Motor neuron (in vitro differentiated cells): ENCODE data around the gene BICRA. TPM values are rescaled to one million over a fixed set of nuclear protein-coding genes. Genes with fewer than 3 reads are reported as not detected.

ENCODE experiments used
- ATAC-seq, 8 experiments: fragments of 200-7000 bp; cut with Tn5 transposase; replicated peaks in 6 of 8; 2 replicates each; pipeline ENCODE4 v1.8.0; 2021; ENCODE audit warnings: mild to moderate bottlenecking in 8 of 8, moderate library complexity in 8 of 8
- H3K27ac ChIP-seq, 2 donors: fragments of 250-450 bp; sonication (Bioruptor Pico); 2 replicates each; pipeline ENCODE4 v1.9.0; 2021; ENCODE audit warnings: antibody characterized with exemption in 2 of 2, mild to moderate bottlenecking in 2 of 2, moderate library complexity in 1 of 2
- H3K4me1 ChIP-seq, 2 donors: fragments of 250-450 bp; sonication (Bioruptor Pico); replicated peaks in 1 of 2; 2 replicates each; pipeline ENCODE4 v1.6.1; 2021; ENCODE audit warnings: antibody characterized with exemption in 2 of 2, mild to moderate bottlenecking in 2 of 2, moderate library complexity in 1 of 2
- H3K4me3 ChIP-seq, 5 donors: fragments of 250-450 bp; sonication (Bioruptor Pico); 2 replicates each; pipeline ENCODE4 v1.9.0; 2021; ENCODE audit warnings: antibody characterized with exemption in 5 of 5, mild to moderate bottlenecking in 5 of 5, moderate library complexity in 4 of 5
- WGBS, 10 experiments: fragments of 450-650 bp; shearing (Covaris generic); methylation state at CpG; one replicate each; pipeline ENCODE4 v1.0.0; 2022; 5-methylcytosine and 5-hydroxymethylcytosine counted together
- in situ Hi-C, 9 experiments: fragments of 400-800 bp; cut with MboI; loops; one replicate each; pipeline ENCODE4 v1.15.0; 2021; ENCODE audit warnings: low sequenced_read_pairs in 9 of 9, low pct_unique_long_range_greater_than_20kb in 2 of 9; ENCODE audit not compliant: unreplicated experiment in 9 of 9
- total RNA-seq, 8 experiments: library from RNA; unstranded; fragments of 300-600 nt; gene quantifications; 2 replicates each; pipeline versions ENCODE4 v1.2.3 to v1.2.4, GENCODE V29; 2022

The BICRA gene
- total RNA-seq, 8 experiments from 2014 or later, result 1.6 to 9.1 (median 5.5) TPM

- no peak for ATAC-seq
- Histone ChIP-seq H3K27ac (no peak overlapping the region), H3K4me3 (no peak overlapping the region), H3K4me1 (peaks cover 0 to 6% of the 10 kb centered on the region in 2 donors)
- no CpG with 5 or more reads among the region's 28 CpGs for WGBS, 10 experiments
- in situ Hi-C loops, result loop anchor here in 3 of 9 experiments (10.0 to 25.0 kb wide), 3 partner anchors 182 to 260 kb away; partner anchors contain the start of gene NAPA (in 1 of the 3)
Observed at GRCh38 chr19:47694466-47695273, 85.7 kb downstream of the BICRA start.

GRCh38 chr19:47695533-47696262 is 86.8 kb downstream of the BICRA start:
- peaks cover 0 to 6% of the 10 kb centered on the region in 2 donors for H3K4me1 ChIP-seq
- no peak for ATAC-seq
- in situ Hi-C loops, result loop anchor here in 3 of 9 experiments (10.0 to 25.0 kb wide), 3 partner anchors 183 to 261 kb away; partner anchors contain the start of gene NAPA (in 1 of the 3)
- H3K4me3 ChIP-seq, result no peak overlapping the region
- 60 to 100% (median 95%) methylated on average over 2 to 9 of the region's 26 CpGs; no CpG with 5 or more reads in 5 of the 10 experiments for WGBS, 10 experiments
- H3K27ac ChIP-seq, result no peak overlapping the region

GRCh38 chr19:47696635-47697034 is 87.7 kb downstream of the BICRA start:
- ATAC-seq, result no peak
- no peak overlapping the region for H3K4me3 ChIP-seq
- H3K4me1 ChIP-seq, result peaks cover 0 to 6% of the 10 kb centered on the region in 2 donors
- in situ Hi-C loops, result loop anchor here in 3 of 9 experiments (10.0 to 25.0 kb wide), 3 partner anchors 184 to 262 kb away; partner anchors contain the start of gene NAPA (in 1 of the 3)
- no peak overlapping the region for H3K27ac ChIP-seq
- no CpG with 5 or more reads among the region's 8 CpGs for WGBS, 10 experiments

DNA sequence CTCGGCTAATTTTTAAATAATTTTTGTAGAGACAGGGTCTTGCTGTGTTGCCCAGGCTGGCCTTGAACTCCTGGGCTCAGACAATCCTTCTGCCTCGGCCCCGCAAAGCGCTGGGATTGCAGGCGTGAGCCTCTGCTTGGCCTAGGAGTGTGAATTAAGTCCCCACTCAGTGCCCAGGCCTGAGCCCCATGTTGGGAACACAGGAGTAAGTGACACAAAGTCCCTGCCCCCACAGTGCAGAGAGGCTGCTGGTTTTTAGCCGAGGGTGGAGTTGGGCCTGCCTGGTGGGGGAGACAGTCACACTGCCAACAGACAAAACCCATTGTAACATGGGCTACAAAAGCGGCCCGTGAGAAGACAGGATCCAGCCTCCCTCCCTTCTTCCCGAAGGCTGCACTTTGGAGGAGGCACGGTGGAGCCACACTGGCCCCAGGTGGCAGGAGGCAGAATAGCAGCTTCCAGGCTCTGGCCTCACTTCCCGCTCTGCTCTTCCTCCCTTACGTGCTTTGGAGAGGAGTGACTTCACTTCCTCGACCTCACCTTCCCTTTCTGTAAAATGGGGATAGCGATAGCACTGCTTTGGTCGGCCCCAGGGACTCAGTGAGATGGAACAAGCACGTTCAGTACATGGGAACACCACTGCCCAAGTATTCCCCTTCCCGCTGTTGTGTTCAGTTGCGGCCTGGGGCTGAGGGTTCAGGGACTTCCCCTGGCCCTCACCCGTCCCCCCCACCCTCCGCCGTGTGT is 89.1 kb downstream of the BICRA start:
- H3K4me1 ChIP-seq, result peaks cover 0 to 6% of the 10 kb centered on the region in 2 donors
- peak overlapping the region in 1 of 2 donors; percentile 65 for H3K27ac ChIP-seq
- 0 to 100% (median 65%) methylated on average over 1 to 5 of the region's 21 CpGs; no CpG with 5 or more reads in 5 of the 10 experiments for WGBS, 10 experiments
- peak; percentile 69 to 94 (median 73) for ATAC-seq
- no peak overlapping the region for H3K4me3 ChIP-seq
- in situ Hi-C loops, result loop anchor here in 3 of 9 experiments (10.0 to 25.0 kb wide), 3 partner anchors 186 to 263 kb away; partner anchors contain the start of gene NAPA (in 1 of the 3)

GRCh38 chr19:47698631-47699359 is 89.9 kb downstream of the BICRA start:
- H3K4me3 ChIP-seq, result no peak overlapping the region
- peak overlapping the region in 1 of 2 donors; percentile 62 for H3K27ac ChIP-seq
- H3K4me1 ChIP-seq, result peaks cover 0 to 6% of the 10 kb centered on the region in 2 donors
- WGBS, 10 experiments, result 60 to 100% (median 100%) methylated on average over 1 to 7 of the region's 46 CpGs; no CpG with 5 or more reads in 7 of the 10 experiments
- peak in 2 of 8 experiments; percentile 3 to 5 for ATAC-seq
- in situ Hi-C loops, result loop anchor here in 3 of 9 experiments (10.0 to 25.0 kb wide), 3 partner anchors 186 to 264 kb away; partner anchors contain the start of gene NAPA (in 1 of the 3)

- peak overlapping the region in 1 of 2 donors; percentile 62 for H3K27ac ChIP-seq
- in situ Hi-C loops, result loop anchor here in 3 of 9 experiments (10.0 to 25.0 kb wide), 3 partner anchors 187 to 265 kb away; partner anchors contain the start of gene NAPA (in 1 of the 3)
- peak; percentile 24 to 70 (median 54) for ATAC-seq
- no peak overlapping the region for H3K4me3 ChIP-seq
- 17 to 100% (median 80%) methylated on average over 1 to 5 of the region's 9 CpGs; no CpG with 5 or more reads in 5 of the 10 experiments for WGBS, 10 experiments
- peaks cover 0 to 6% of the 10 kb centered on the region in 2 donors for H3K4me1 ChIP-seq
Observed at GRCh38 chr19:47699360-47699917, 90.5 kb downstream of the BICRA start.

GRCh38 chr19:47700934-47701716 is 92.2 kb downstream of the BICRA start:
- ATAC-seq, result no peak
- in situ Hi-C loops, result loop anchor here in 2 of 9 experiments (25.0 kb wide), 1 partner anchor 264 kb away; no protein-coding TSS in a partner anchor
- Histone ChIP-seq H3K27ac (no peak overlapping the region), H3K4me1 (peaks cover 0 to 6% of the 10 kb centered on the region in 2 donors), H3K4me3 (no peak overlapping the region)
- 76 to 100% (median 98%) methylated on average over 1 to 8 of the region's 43 CpGs; no CpG with 5 or more reads in 3 of the 10 experiments for WGBS, 10 experiments

- Histone ChIP-seq H3K27ac (no peak overlapping the region), H3K4me3 (no peak overlapping the region), H3K4me1 (peaks cover 0 to 6% of the 10 kb centered on the region in 2 donors)
- peak in 2 of 8 experiments; percentile 6 to 8 for ATAC-seq
- 100% methylated on average over 1 of the region's 91 CpGs; no CpG with 5 or more reads in 9 of the 10 experiments for whole genome bisulfite sequencing, 10 experiments
- in situ Hi-C loops, result loop anchor here in 2 of 9 experiments (25.0 kb wide), 1 partner anchor 265 kb away; no protein-coding TSS in a partner anchor
Observed at GRCh38 chr19:47701717-47702552, 93.0 kb downstream of the BICRA start.

GRCh38 chr19:47702671-47703070 is 93.7 kb downstream of the BICRA start:
- H3K27ac ChIP-seq, result no peak overlapping the region
- H3K4me3 ChIP-seq, result no peak overlapping the region
- in situ Hi-C loops, result loop anchor here in 2 of 9 experiments (25.0 kb wide), 1 partner anchor 265 kb away; no protein-coding TSS in a partner anchor
- ATAC-seq, result no peak
- 85 to 100% (median 98%) methylated on average over 1 to 4 of the region's 18 CpGs; no CpG with 5 or more reads in 6 of the 10 experiments for WGBS, 10 experiments
- H3K4me1 ChIP-seq, result peaks cover 0 to 6% of the 10 kb centered on the region in 2 donors

DNA sequence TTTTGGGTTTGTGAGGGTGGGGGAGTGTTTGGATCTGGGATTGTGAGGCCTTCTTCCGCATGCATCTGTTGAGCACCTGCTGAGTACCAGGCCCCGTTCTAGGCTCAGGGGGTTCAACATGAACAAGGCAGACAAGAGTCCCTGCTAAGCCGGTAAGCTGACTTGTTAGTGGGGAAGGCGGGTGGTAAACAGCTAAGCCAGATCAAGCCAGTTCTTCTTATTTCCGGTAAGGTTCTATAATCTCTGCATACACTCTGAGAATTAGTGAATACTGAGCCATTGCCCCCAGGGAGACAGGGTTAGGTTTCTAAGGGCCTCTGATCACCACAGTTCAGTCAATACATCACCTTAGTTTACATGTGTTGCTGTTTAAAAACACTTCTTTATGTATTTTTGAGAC is 94.4 kb downstream of the BICRA start:
- Histone ChIP-seq H3K4me3 (no peak overlapping the region), H3K4me1 (peaks cover 0 to 2% of the 10 kb centered on the region in 2 donors), H3K27ac (no peak overlapping the region)
- in situ Hi-C loops, result loop anchor here in 2 of 9 experiments (25.0 kb wide), 1 partner anchor 266 kb away; no protein-coding TSS in a partner anchor
- 72 to 100% (median 89%) methylated on average over 2 to 5 of the region's 5 CpGs; no CpG with 5 or more reads in 4 of the 10 experiments for WGBS, 10 experiments
- no peak for ATAC-seq
